NCI-H2029 treated with DMSO at 0.1 percent for 48 hours (cell line): ENCODE measurements around the gene SLC48A1.

ENCODE experiments used
- DNase-seq: peaks from one replicate; lab custom pipeline; 2025; lab: John Stamatoyannopoulos, UW

The SLC48A1 gene

DNA sequence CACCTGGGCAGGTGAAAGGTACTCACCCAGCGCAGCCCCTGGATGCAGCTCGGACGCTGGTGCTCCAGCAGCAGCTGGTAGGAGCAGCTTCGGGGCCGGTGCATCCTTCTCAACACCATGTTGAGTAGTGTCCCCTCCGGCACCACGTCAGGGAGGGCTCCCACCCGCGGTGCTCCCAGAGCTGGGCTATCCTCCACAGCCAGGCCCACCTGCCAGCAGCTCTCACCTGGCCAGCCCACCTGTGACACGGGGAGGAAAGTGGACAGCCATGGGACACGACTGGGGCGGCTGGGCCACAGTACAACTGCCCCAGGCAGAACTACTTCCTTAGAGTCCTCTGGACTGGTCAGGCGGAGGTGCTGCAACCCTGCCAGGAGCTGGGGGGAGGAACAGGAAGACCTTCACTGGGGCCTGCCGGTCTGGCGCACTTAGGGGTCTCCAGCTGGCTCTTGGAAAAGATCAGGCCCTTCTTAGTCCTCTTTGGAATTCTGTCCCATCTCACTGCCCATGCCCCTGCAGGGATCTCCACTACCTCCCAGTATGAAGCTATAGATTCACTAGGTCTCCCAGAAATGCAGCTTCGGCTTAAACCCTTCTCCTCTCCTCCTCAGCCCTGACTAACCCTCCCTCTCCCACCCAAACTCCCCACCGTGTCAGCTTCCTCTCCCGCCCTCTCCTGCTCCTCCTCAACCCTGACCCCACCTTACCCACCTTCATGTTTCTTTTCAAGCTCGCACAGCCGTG, 15.0 kb upstream of the SLC48A1 start:
- no peak for DNase-seq

DNA sequence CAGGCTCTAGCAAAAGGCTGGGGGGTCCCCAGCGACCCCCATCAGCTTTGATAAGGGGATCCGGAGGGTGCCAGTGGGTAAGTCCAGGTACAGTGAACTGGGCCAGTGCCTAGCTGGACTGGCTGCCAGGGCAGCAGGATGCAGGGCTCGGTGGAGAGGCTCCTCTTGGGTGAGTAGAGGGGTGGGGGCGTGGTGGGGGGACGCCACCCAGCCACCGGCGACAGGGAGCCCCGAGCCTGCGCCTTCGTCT, 14.5 kb upstream of the SLC48A1 start:
- no peak for DNase-seq

DNA sequence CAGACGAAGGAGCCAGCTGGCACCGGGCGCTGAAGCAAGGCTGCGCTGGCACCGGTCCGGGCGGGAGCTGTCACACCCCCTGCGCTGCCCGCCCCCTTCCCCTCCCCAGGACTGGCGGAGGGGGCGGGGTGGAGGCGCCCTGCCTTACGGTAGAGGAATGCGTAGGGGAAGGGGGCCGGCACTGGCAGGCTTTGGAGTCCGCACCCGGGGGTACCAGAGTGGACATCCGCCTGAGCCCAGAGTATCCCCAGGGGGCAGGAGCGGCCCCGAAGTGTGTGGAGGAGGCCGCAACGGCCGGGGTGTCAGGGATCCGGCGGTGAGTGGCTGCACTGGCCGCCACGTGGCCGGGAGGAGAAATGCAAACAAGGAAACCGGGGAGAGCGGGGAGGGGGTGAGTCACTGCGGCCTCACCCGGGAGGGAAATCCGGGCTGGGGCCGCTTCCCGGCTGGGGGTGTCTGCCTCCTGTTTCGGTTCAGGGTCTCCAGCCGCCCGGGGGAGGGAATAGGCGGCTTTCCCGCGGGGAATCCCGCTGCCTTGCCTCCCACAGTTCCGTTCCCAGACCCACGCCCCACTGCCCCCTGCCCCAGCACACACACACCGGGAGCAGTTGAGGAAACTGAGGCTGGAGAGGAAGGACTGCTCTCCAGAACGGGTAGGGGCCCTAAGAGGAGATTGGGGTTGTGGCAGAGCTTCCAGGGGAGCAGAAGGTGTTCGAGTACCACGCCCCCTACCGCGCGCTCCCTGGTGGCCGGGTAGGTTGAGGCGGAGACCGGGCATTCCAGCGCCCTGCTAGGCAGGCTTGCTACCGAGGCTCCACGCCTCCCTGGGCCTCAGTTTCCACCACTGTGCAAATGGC, 14.0 kb upstream of the SLC48A1 start, which contains the start of gene RAPGEF3:
TSS of gene RAPGEF3 (minus strand) at position 47 of the 857 bp plus-strand sequence. CDS start 324 bp downstream, outside the sequence.
- DNase-seq = peak; percentile 61

DNA sequence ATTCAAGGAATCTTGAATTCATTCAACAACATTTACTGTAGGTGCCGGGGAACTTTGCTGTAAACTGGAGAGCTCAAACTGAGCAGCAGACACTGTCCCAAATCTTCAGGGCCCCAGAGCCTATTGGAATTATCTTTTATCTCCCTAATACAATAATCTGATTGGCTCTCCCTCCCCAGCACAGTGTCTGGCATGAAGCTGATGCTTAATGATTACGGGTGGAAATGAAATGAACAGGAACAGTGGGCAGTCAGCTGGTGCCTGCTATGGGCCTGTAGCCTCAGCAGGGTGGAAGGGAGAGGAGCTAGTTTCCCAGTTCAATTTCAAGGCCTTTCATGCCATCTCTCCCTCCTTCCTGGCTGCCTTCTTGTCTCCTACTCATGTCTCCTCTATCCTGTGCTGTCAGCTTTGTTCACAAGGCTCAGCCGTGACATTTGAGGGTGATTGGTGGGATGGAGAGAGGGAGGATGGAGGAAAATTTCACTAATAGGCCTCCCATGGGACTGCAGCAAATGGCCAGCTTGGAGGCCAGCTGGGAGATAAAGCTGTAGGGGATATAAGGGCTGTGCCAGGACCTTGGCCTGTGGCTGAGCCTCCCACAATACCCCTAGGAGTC, 10.1 kb upstream of the SLC48A1 start:
- DNase-seq = no peak

DNA sequence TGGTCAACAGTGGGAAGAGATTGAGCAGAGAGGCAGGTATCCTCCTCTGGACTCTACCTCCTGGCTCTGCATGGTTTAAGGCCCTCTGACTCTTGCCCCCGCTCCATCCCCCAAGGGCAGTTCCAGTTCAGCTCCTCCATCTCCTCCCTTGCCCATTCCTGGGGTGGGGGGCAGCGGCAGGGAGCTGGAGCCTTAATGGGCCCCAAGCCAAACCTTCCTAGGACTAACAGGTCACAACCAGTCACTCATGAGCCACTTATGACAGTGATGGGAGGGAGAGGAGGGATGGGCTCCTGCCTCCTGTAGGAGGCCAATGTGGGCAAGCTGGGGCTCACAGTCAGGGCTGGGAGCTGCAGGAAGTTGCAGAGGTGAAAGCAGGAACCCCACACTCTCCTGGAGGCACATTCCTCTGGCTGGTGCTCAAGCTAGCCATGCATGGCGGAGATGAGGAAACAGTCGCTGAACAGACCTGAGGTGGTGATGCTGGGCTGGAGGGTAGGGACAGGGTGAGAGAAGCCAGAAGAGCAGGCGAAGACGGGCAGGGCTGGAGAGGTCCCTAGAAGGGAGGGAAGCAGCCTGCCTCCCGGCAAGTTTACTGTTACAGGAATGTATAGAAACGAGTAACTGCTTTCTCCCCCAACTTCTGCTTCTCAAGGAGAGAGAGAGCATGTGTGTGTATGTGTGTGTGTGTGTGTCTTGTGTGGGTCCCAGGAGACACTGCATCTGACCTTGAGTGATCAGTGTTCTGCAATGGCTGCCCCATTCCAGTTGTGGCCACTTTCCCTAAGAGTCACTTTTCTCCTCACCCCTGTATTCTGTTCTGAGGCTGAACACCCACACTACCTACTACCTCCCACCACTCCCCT, 9.3 kb upstream of the SLC48A1 start:
- no peak for DNase-seq

DNA sequence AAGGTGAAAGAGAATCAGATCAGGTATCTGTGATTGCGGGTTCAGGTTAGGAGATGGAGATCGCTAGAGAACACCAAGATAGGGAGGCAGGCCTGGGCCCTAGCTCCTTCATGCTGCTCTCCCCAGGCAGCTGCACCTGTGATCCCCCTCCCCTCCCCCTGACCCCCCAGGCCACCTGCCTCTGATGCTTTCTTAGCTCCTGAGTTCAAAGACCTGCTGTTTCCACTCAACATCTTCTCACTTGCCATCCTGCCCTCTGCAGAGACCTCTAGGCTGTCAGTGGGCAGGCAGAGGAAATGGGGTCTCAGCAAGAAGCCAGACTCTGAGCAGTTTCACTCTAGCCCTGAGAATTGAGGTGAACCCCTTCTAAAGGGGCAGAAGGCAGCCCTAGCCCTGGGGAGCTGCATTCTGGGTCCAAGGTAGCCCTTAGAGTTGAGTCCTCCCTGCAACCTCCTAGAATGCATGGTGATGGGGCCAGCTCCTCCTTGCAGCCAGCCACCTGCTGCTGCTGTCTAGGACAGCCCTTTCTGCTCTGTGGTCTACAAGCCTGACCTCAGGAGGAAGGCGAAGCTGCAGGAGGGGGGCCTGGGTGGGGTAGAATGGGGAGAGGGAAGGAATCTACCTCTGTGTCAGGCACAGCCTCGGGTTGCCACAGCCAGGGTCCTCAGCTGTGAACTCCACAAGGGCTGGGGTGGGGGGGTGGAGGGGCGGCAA, 6.4 kb upstream of the SLC48A1 start:
- no peak for DNase-seq

DNA sequence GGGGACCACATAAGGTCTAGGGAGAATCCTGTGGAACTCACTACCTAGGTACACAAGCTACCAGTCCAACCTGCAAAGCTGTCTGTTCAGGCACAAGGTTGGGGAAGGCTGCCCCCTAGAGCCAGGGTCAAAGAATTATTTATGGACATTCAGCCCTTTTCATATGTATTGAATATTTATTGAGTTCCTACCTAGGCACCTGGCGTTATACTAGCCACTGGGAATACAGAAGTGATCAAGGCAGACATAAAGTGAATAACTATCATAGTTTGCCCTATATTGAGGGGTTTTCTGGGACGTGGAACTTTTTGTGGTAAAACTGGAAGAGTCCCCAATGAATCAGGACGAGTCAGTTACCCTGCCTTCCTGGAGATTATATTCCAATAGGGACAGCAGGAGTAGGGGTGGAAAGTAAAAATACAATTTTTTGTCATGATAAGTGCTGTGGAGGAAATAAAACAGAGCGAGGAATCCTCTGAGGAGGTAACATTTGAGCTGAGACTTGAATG, 5.8 kb upstream of the SLC48A1 start:
- DNase-seq = peak; percentile 76

DNA sequence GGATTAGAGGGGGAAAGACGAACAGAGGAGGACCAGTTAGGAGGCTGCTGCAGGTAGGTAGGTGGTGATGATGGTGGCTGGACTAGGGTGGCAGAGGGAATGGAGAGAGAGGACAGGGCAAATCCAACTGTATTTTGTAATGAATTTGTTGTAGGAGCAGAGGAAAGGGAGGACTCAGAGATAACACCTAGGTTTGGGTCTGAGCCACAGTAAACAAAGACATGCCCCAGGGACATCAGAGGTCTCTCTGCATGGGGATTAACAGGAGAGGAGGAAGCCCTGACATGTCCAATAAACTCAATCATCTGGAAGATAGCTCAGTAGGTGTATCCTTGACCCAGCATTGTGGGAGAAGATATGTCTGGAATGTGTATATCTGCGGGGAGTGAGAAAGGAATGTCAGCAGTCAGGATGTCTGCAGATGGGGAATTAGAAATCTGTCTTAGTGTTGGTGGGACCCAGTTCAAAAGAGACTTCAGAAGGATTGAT, 4.7 kb upstream of the SLC48A1 start:
- no peak for DNase-seq

DNA sequence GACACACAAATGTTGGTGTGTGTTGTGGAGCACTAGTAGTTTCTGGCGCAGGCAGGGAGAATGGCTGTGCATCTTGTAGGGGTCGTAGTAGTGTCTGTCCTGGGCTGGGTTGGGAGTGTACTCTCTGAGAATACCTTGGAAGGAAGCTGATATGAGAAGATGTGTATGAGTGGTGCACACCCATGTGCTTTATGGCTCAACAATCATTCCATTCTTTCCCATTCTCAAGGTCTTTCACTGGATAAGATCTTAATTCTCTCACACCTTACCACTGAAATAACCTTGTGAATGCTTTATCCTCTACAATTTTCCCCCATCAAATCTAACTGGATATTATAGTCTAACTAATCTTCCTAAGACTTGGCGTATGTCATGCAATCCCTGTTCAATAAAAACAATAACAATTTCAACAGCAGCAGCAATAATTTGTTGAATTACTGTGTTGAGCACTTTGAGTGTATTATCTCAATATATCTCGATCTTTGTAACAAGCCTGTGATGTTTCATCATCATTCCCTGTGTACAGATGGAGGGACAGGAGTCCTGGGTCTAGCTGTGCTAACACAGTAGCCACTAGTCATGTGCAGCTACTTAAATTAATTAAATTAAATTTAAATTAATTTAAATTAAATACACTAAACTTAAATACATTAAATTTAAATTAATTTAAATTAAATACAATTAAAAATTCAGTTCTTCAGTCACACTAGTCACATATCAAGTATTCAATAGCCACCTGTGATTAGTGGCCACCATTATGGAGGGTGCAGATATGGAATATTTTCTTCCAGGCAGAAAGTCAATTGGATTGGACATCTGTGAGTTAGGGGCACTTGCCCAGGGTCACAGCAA, 3.6 kb upstream of the SLC48A1 start:
- no peak for DNase-seq

DNA sequence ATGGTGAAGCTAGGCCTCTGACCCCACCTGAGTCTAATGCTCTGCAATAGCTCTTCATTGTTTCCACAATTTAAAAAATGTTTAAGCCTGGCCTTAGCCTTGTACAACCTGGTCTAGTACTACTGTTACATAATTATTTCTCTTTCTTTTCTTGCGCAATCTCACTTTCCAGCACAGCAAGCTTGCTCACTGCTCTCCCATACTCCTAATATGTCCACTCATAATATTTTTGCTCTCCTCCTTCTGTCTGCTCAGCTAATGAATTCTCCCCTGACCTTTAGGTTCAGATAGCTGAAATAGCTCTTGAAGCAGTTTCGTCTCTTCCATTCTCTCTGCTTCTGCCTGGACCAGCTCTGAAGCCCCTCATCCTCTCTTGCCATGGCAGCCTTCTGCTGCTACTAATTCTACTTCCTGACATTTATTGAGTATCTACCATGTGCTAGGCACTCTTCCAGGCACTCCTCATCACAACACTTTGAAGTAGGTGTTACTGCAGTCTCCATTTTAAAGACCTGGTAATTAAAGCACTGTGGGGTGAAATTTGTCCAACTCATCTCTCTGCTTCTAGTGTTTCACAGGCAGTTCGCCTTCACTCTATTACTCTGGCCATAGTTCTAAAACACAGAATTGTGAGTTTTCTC, 2.8 kb upstream of the SLC48A1 start:
- no peak for DNase-seq

DNA sequence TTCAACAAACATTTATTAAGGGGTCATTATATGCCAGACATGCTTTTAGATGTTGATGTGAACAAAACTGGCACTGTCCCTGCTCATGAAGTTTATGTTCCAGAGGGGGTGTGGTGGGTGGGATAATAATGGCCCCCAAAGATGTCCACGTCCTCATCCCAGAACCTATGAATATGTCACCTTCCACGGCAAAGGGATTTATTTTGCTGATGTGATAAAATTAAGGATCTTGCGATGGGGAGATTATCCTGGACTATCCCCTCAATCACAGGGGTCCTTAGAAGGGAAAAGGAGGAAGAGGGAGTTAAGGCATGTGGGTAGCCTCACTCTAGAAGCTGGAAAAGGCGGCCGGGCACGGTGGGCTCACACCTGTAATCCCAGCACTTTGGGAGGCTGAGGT, 1.7 kb upstream of the SLC48A1 start:
- no peak for DNase-seq

DNA sequence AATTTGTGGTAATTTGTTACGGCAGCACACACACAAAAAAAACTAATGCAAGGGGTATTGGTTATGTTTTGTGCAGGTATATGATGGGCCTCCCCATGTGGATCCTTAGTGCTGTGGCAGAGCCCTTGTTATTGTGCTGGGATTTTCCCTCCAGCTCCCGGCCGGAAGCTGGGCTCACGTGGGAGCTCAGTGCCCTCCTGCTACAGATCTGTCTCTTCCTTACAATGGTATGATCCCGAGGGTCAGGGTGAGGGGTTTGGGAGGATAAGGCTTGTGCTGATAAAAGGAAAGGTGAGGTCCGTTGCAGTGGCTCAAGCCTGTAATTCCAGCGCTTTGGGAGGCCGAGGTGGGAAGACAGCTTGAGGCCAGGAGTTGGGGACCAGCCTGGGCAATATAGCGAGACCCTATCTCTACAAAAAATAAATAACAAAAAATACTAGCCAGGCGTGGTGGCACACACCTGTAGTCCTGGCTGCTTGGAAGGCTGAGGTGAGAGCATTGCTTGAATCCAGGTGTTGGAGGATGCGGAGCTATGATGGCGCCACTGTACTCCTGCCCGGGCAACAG, 861 bp upstream of the SLC48A1 start:
- no peak for DNase-seq

DNA sequence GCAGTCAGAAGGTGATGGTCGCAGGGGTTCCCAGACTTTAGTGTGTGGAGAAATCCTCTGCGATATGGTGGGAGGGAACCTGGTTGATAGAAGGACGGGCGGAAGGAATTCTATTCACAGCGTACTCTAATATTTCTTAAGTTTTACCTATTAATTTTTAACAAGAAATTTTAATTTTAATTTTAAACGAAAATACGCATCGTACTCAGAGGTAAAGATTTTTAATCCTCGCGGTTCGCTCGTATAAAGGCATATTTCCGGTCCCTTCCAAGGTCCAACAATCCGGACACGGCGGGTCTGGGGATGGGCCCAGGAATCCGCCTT, 338 bp upstream of the SLC48A1 start:
- DNase-seq = no peak

DNA sequence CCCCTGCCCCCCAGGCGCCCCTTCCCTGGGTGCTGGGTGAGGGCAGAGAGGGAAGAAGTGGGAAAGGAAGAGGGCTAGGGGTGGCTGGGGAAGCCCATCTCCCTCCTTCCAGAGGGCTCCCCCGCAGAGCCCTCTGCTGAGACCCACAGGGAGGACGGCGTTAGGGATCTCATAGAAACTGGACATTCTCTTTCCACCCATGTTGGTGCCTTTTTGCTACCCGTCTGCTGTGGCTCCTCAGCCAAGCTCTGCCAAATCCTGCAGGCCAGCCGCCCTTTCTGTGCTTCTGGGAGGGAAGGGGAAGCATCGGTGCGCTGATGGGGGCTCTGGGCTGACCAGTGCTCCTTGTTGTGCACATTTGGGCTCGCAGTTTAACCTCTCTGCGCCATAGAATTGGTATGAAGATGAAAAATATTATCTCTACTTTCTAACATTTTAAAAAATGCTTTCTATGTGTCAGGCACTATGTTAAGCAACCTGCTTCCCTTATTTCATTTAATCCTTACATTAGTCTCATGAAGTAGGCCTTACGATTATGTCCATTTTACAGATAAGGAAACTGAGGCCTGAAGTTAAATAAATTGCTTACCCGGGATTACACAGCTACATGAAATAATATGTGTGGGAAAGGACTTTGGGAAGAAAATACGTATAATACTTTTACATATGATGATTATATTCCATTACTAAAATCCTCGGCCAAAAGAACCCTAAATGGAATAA, 981 bp downstream of the SLC48A1 start:
- no peak for DNase-seq

DNA sequence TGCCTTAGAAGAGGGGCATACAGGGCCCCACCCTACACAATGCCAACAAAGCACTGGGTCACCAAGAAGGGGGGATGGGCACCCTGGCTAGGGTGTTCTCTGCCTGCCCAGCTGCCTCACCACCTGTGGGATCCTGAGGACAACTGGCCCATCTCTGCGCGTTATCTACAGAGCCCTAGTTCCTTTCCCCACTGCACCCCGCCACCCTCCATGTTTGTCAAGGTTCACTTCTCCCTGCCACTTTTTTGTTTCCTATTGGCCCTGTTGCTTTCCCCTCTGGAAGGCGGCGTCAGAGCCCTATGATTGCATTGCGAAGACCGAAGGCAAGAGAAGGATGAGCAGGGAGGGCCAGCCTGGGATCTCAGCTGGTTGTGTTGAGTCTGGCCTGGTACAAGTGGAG, 1.6 kb downstream of the SLC48A1 start:
- no peak for DNase-seq

DNA sequence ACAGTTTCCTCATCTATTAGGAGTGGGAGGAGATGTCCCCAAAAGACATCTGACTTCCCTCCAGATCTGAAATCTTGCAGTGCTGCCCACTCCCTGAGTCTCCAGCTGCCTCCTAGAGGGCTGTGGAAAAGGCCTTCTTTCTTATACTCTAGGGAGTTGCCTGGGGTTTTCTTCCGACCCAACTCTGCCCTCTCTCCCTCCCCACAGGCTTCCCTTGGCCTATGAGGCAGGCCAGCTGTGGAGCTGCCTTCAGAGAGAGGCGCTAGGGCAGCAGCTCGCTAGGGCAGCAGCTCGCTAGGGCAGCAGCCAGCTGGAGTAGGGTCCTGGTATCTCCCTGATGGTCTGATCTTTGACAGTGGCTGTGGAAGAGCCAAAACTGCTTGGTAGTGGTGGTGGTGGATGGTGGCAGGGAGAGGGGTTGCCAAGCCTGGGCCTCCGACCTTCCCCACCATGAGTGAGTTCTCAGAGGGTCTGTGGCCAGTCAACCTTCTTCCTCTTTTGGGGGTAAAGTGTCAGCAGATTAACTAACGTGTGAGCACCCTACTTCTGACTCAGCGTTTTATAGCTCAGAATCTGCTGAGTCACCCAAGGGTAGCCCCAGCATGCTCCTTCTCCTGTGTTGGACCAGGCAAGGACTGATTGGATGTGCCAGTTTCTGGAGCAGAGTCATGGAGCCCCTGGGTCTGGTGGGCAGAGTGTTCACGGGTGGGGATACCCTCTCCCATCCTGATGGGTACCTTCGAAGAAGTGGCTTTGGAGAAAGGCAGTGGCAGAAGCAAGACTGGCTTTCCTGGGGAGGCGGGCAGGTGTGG, 2.3 kb downstream of the SLC48A1 start:
- no peak for DNase-seq

DNA sequence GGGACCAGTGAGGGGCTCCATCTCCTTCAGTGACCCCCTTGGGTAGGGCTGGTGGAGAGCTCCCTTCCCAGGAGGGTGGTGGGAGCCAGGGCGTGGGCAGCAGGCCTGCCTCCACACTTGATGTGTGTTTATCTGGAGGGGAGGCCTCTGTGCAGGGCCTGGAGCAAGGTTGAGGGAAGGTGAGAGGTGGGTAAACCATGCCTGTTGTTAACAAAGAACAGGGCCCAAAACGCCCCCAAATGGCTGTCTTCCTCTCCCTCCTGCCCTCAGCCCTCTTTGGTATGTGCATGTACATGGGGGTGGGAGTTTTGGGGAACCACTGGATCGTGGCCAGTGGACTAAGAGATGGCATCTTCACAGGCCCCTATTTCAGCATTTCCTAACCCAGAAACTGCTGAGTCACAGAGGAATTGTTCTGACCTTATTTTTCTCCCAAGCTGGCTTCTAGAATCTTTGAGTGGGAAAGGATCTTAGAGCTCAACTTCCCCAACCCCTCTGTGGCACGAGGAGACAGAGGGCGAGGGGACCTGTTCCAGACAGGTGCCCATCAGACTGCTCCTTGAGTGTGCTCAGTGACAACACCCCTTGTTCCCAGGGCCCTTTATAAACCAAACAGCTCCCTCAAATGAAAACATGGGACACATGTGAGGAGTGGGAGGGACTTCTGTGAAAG, 3.6 kb downstream of the SLC48A1 start:
- no peak for DNase-seq
